HCT116 (cell line): ENCODE results near the gene CYP2S1. TPM values are rescaled to one million over a fixed set of nuclear protein-coding genes. Genes with fewer than 3 reads are reported as not detected.

ENCODE experiments used
- ATAC-seq: fragments of 200-7000 bp; cut with Tn5 transposase; 2 replicates; pipeline ENCODE4 v1.9.1; 2020; ENCODE audit warnings: mild to moderate bottlenecking, moderate library complexity
- BruUV-seq: library from RNA; stranded (reverse); fragments of 400-500 nt; replicated peaks from 2 replicates; lab custom pipeline; 2021; lab: Mats Ljungman, UMichigan
- CTCF ChIA-PET: fragments of 300-600 bp; sonication (Branson Sonifier 250); formaldehyde crosslinking; loops from one replicate; lab custom pipeline; 2021; ENCODE audit warnings: antibody characterized with exemption; lab: Charles Lee
- POLR2A ChIA-PET: fragments of 300-600, 350-600 bp; sonication (Branson Sonifier 250); formaldehyde crosslinking; loops from one replicate; lab custom pipeline; 2021; ENCODE audit warnings: antibody characterized with exemption; lab: Charles Lee
- RAD21 ChIA-PET, 2 experiments: fragments of 300-600 bp; sonication (Branson Sonifier 250); formaldehyde crosslinking; loops; one replicate each; lab custom pipeline; 2023; ENCODE audit warnings: low total read pairs in 2 of 2; ENCODE audit not compliant: uncharacterized antibody in 2 of 2, unreplicated experiment in 2 of 2, low non-redundant PET in 1 of 2; lab: Charles Lee
- DNase-seq: peaks from one replicate; pipeline ENCODE4 v3.0.0-alpha.2; 2010; ENCODE audit warnings: low read depth, low spot score
- H2AFZ ChIP-seq: fragments of 200-600 bp; shearing (Covaris generic), sonication (generic); 2 replicates; pipeline ENCODE4 v1.6.1; 2017; ENCODE audit warnings: low read depth, mixed run types, mixed read lengths, antibody characterized with exemption, low read length; ENCODE audit not compliant: poor library complexity, severe bottlenecking
- H3K27ac ChIP-seq: 2 replicates; pipeline ENCODE4 v1.5.1; 2012; ENCODE audit warnings: low read depth, low read length
- H3K27me3 ChIP-seq: fragments of 200-600 bp; sonication (generic); 2 replicates; pipeline ENCODE4 v1.6.1; 2016; ENCODE audit warnings: mixed run types, low read length, mixed read lengths; ENCODE audit not compliant: insufficient read depth
- H3K36me3 ChIP-seq, 2 experiments: fragments of 200-500 bp in 1 of 2; fragments of 200-600 bp in 1 of 2; sonication (Bioruptor generic) in 1 of 2; sonication (generic) in 1 of 2; 2 replicates each; pipeline versions ENCODE4 v1.5.1 to v1.6.1; 2014 to 2016; ENCODE audit warnings: low read length in 2 of 2, inconsistent platforms in 1 of 2, mixed read lengths in 1 of 2, mixed run types in 1 of 2; ENCODE audit not compliant: insufficient read depth in 2 of 2, control insufficient read depth in 1 of 2
- H3K4me1 ChIP-seq, 2 experiments: fragments of 200-600 bp in 1 of 2; sonication (generic) in 1 of 2; 2 replicates each; pipeline versions ENCODE4 v1.5.1 to v1.6.1; 2012 to 2017; ENCODE audit warnings: low read length in 2 of 2, inconsistent platforms in 1 of 2, mild to moderate bottlenecking in 1 of 2, mixed read lengths in 1 of 2, mixed run types in 1 of 2, moderate library complexity in 1 of 2; ENCODE audit not compliant: insufficient read depth in 2 of 2, control insufficient read depth in 1 of 2
- H3K4me2 ChIP-seq: fragments of 200-600 bp; sonication (generic); 2 replicates; pipeline ENCODE4 v1.6.1; 2017; ENCODE audit warnings: mixed run types, low read length, mixed read lengths
- H3K4me3 ChIP-seq, 2 experiments: fragments of 200-600 bp in 1 of 2; sonication (generic) in 1 of 2; replicated peaks in 1 of 2; 2 replicates each; pipeline ENCODE4 v1.5.1; 2011 to 2016; ENCODE audit warnings: low read length in 2 of 2, control low read depth in 1 of 2, low read depth in 1 of 2, mild to moderate bottlenecking in 1 of 2, mixed read lengths in 1 of 2, mixed run types in 1 of 2
- H3K79me2 ChIP-seq: fragments of 200-600 bp; sonication (generic); 2 replicates; pipeline ENCODE4 v1.6.1; 2017; ENCODE audit warnings: mild to moderate bottlenecking, mixed run types, low read length, moderate library complexity, mixed read lengths; ENCODE audit not compliant: insufficient read depth
- H3K9ac ChIP-seq: fragments of 200-600 bp; sonication (generic); 2 replicates; pipeline ENCODE4 v1.6.1; 2016; ENCODE audit warnings: low read length, mixed read lengths
- H3K9me2 ChIP-seq: fragments of 200-600 bp; sonication (generic), shearing (Covaris generic); 2 replicates; pipeline ENCODE4 v1.6.1; 2017; ENCODE audit warnings: mixed run types, mild to moderate bottlenecking, moderate library complexity; ENCODE audit not compliant: insufficient read depth
- H3K9me3 ChIP-seq, 2 experiments: fragments of 200-500 bp in 1 of 2; fragments of 200-600 bp in 1 of 2; sonication (Bioruptor generic) in 1 of 2; sonication (generic) in 1 of 2; 2 replicates each; pipeline ENCODE4 v1.6.1; 2014 to 2017; ENCODE audit warnings: low read length in 2 of 2, mixed read lengths in 2 of 2, inconsistent platforms in 1 of 2, low read depth in 1 of 2, mild to moderate bottlenecking in 1 of 2, mixed run types in 1 of 2, moderate library complexity in 1 of 2; ENCODE audit not compliant: control insufficient read depth in 1 of 2, insufficient read depth in 1 of 2
- H4K20me1 ChIP-seq: fragments of 200-600 bp; sonication (generic), shearing (Covaris generic); 2 replicates; pipeline ENCODE4 v1.6.1; 2017; ENCODE audit warnings: mixed run types, mild to moderate bottlenecking, moderate library complexity; ENCODE audit not compliant: insufficient read depth
- EZH2 ChIP-seq: fragments of 200-600 bp; sonication (generic); IDR thresholded peaks from 2 replicates; pipeline ENCODE4 v1.6.1; 2017; ENCODE audit warnings: antibody characterized with exemption, mixed run types
- EZH2phosphoT487 ChIP-seq: fragments of 200-600 bp; IDR thresholded peaks from 2 replicates; pipeline ENCODE4 v1.6.1; 2018; ENCODE audit warnings: antibody characterized with exemption, borderline replicate concordance
- TCF7L2 ChIP-seq: IDR thresholded peaks from 2 replicates; pipeline ENCODE4 v1.7.0; 2011; ENCODE audit warnings: borderline replicate concordance, inconsistent platforms; ENCODE audit not compliant: insufficient read depth, insufficient read length; ENCODE audit errors: extremely low read depth
- intact Hi-C: fragments of 100-400 bp; cut with micrococcal nuclease; formaldehyde crosslinking; loops from 2 replicates; pipeline ENCODE4 v1.10.0; 2022
- total RNA-seq: library from RNA; stranded (reverse); gene quantifications from one replicate; pipeline ENCODE4 v1.2.1, GENCODE V29; 2021; ENCODE audit not compliant: unreplicated experiment
- TF ChIP-seq, protein P1 (sequence below): IDR thresholded peaks from 2 replicates; pipeline ENCODE4 v1.6.1; 2012; ENCODE audit warnings: low read depth
- TF ChIP-seq, protein P2 (sequence below): IDR thresholded peaks from 2 replicates; pipeline ENCODE4 v1.6.1; 2012
- TF ChIP-seq, protein P3 (sequence below): IDR thresholded peaks from 2 replicates; pipeline ENCODE4 v1.6.1; 2011; ENCODE audit warnings: mild to moderate bottlenecking, low read length, moderate library complexity; ENCODE audit not compliant: insufficient replicate concordance; ENCODE audit errors: extremely low read depth

Gene CYP2S1
- total RNA-seq, 1 experiment from 2014 or later, result 17.6 TPM

DNA sequence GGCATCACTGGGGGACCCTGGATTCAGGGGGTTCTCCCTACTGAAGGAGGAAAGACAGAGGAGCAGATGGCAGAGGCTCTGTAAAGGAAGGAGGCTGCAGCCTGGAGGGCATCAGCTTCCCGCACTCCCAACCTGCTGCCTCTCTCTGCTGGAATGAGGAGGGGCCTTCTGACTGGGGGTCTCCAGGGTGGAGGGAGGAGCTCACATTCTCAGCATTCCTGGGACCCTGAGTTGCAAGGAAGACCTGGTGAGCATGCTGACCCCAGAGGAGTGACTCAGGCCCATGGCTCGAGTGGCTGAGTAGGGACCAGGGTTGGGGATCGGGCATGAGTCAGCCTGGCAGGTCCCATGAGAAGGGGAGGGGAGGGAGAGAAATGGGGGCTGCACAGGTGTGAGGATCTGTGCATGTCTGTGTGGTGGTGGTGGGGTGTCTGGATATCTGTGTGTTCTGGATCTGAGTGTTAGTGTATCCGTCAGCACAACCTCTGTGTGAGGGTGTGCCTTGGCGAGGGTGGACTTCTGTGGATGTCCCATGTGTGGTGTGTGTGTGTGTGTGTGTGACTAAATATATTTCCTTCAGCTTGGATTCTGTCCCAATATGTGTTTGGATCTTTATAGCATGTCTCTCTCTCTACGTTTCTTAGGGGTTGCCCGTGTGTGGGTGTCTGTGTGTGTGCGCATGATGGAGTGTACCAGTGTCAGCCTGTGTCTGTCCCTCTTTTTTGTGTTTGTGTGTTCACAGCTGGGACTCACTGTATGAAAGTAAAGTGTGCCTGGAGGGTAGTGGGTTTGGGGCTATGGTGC, 30.6 kb downstream of the CYP2S1 start (continued):
- TF ChIP-seq, protein P1, sequence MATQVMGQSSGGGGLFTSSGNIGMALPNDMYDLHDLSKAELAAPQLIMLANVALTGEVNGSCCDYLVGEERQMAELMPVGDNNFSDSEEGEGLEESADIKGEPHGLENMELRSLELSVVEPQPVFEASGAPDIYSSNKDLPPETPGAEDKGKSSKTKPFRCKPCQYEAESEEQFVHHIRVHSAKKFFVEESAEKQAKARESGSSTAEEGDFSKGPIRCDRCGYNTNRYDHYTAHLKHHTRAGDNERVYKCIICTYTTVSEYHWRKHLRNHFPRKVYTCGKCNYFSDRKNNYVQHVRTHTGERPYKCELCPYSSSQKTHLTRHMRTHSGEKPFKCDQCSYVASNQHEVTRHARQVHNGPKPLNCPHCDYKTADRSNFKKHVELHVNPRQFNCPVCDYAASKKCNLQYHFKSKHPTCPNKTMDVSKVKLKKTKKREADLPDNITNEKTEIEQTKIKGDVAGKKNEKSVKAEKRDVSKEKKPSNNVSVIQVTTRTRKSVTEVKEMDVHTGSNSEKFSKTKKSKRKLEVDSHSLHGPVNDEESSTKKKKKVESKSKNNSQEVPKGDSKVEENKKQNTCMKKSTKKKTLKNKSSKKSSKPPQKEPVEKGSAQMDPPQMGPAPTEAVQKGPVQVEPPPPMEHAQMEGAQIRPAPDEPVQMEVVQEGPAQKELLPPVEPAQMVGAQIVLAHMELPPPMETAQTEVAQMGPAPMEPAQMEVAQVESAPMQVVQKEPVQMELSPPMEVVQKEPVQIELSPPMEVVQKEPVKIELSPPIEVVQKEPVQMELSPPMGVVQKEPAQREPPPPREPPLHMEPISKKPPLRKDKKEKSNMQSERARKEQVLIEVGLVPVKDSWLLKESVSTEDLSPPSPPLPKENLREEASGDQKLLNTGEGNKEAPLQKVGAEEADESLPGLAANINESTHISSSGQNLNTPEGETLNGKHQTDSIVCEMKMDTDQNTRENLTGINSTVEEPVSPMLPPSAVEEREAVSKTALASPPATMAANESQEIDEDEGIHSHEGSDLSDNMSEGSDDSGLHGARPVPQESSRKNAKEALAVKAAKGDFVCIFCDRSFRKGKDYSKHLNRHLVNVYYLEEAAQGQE, result no peak
- TF ChIP-seq EZH2phosphoT487, result no peak
- TF ChIP-seq, protein P2, sequence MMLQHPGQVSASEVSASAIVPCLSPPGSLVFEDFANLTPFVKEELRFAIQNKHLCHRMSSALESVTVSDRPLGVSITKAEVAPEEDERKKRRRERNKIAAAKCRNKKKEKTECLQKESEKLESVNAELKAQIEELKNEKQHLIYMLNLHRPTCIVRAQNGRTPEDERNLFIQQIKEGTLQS, result no peak
- TF ChIP-seq TCF7L2, result no peak
- TF ChIP-seq EZH2, result no peak

DNA sequence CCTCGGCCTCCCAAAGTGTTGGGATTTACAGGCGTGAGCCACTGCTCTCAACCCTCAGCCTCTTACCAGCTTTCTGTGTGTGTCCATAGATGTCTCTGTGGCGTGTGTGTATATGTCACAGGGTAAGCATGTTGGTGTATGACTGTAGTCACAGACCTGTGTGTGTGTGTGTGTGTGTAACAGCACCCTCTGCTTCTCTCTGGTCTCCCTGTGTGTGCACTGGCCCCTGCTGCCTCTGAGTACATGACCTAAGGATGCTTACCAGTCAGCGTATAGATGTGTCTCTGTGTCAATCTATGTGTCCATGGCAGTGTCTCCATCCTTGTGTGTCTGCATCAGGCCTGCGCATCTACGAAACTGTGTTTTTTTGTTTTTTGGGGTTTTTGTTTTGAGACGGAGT, 31.6 kb downstream of the CYP2S1 start:
- Histone ChIP-seq H3K79me2 (peaks cover 45% of the 10 kb centered on the region), H4K20me1 (no peaks in the 10 kb centered on the region), H3K9me3 (no peaks in the 10 kb centered on the region), H3K4me2 (peak overlapping the region; percentile 98), H3K27me3 (no peaks in the 10 kb centered on the region), H3K27ac (peak overlapping the region; percentile 98), H2AFZ (no peak overlapping the region), H3K36me3 (peaks cover 0 to 25% of the 10 kb centered on the region in 2 experiments; a peak in 1 of 4 replicates), H3K4me3 (no peak overlapping the region), H3K9me2 (no peaks in the 10 kb centered on the region), H3K4me1 (peaks cover 66 to 98% of the 10 kb centered on the region in 2 experiments), H3K9ac (peak overlapping the region; percentile 73)
- TF ChIP-seq, protein P3, sequence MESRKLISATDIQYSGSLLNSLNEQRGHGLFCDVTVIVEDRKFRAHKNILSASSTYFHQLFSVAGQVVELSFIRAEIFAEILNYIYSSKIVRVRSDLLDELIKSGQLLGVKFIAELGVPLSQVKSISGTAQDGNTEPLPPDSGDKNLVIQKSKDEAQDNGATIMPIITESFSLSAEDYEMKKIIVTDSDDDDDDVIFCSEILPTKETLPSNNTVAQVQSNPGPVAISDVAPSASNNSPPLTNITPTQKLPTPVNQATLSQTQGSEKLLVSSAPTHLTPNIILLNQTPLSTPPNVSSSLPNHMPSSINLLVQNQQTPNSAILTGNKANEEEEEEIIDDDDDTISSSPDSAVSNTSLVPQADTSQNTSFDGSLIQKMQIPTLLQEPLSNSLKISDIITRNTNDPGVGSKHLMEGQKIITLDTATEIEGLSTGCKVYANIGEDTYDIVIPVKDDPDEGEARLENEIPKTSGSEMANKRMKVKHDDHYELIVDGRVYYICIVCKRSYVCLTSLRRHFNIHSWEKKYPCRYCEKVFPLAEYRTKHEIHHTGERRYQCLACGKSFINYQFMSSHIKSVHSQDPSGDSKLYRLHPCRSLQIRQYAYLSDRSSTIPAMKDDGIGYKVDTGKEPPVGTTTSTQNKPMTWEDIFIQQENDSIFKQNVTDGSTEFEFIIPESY, result no peak
- TF ChIP-seq EZH2phosphoT487, result no peak
- ChIA-PET RAD21 (no interaction called here), CTCF (no interaction called here), POLR2A (interaction anchor here (1.2 to 2.2 kb wide), 2 partner anchors 10 to 38 kb away, joined by 3 to 7 read pairs; no protein-coding TSS in a partner anchor)
- intact Hi-C loops, result loop anchor here (5.0 kb wide), 1 partner anchor 38 kb away; the partner anchor contains the start of gene HNRNPUL1
- DNase-seq (no peak), ATAC-seq (no peak)
- BruUV-seq, result no TSS peak
